Fibroblast of skin of left quadriceps (primary cell): ENCODE results near the gene MAML3.
A peak's percentile ranks its signal among the peaks of the same experiment; 100 is the strongest.

Source experiments
- DNase-seq, 2 experiments: peaks; one replicate each; pipeline ENCODE4 v3.0.0-alpha.2; 2013; ENCODE audit warnings: low read depth in 2 of 2

Gene MAML3

DNA sequence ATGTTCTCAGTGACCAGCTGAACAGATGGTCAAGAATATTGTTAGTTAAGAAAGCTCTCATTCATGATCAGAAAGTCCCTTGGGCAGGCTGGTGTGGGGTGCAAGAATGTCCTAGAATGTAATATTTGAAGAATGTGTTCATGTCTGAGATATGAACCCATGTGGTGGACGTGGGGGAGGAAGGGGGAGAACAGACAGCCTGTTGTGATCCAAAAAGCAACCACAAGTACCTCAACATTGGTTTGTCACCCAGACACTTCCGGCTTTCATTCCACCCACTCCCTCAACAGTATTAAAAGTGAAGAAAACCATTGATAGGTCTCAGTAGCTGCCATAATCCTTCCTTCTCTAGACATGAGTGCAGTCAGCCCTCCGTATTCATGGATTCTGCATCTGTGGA, 82.2 kb downstream of the MAML3 start:
- peak; percentile 86 to 89 for DNase-seq

DNA sequence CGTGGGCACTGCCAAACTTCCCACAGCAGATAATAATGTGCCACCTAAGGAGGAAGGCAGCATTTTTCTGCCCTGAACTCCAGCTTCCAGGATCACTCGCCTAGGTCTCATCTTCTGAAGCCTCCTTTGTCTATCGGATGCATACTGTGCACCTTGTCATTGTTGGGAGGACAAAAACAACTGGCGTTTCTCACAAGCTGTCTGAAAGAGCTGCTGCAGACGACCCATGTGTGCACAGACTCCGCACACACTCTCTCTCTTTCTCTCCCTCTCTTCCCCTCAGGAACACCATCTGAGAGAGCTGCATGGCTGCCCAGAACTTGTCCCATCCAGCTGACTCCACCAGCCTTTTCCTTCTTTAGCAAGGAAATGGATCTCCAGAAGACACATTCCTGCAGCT, 83.0 kb downstream of the MAML3 start:
- DNase-seq: no peak

DNA sequence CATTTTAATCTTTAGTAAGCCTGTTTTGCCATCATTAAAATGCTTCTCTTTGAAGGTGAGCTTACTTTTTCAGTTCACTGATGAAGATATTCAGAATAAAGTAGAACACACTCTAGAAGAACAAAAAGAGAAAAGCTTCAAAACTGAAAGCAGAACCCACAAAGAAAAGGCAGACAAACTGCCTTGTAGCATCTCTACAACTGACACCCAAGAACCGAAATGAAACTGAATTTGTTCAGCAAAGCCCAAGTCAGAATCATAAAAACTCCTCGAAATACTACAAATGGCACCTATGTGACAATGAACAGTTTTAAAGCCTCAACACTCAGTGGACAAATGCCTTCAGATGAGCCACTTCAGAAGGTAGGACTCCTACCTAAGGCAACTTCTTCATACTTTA, 83.6 kb downstream of the MAML3 start:
- DNase-seq: no peak

DNA sequence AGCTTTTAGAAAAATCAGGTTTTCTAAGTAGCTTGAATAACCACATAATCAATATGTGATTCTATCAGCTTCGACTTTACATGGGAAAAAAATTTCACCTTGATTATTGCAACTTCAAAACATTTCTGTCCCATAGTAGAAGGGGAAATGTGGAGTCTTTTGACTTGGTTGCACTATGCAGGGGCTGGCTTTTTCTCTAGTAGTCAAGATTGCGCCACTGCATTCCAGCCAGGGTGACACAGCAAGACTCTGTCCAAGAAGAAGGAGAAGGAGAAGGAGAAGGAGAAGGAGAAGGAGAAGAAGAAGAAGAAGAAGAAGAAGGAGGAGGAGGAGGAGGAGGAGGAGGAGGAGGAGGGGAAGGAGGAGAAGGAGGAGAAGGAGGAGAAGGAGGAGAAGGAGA, 84.9 kb downstream of the MAML3 start:
- peak in 1 of 2 experiments; percentile 40 for DNase-seq

DNA sequence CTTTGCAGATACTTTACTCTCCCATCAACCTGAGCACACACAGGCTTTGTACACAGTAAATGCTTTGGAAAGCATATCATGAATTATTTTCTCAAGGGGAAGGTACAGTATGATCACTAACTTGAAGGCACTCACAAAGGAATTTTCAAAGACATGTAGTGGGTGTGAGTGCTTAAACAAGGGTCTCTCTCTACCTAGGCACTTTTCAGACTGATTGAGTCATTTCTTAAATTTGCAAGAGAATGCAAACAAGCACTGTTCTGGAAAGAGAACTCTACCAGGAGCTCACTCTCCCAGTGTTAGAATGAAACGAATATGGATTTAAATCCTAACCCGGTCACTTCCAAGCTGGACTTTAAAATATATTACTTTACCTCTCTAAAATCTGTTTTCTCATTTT, 85.7 kb downstream of the MAML3 start:
- DNase-seq: no peak

DNA sequence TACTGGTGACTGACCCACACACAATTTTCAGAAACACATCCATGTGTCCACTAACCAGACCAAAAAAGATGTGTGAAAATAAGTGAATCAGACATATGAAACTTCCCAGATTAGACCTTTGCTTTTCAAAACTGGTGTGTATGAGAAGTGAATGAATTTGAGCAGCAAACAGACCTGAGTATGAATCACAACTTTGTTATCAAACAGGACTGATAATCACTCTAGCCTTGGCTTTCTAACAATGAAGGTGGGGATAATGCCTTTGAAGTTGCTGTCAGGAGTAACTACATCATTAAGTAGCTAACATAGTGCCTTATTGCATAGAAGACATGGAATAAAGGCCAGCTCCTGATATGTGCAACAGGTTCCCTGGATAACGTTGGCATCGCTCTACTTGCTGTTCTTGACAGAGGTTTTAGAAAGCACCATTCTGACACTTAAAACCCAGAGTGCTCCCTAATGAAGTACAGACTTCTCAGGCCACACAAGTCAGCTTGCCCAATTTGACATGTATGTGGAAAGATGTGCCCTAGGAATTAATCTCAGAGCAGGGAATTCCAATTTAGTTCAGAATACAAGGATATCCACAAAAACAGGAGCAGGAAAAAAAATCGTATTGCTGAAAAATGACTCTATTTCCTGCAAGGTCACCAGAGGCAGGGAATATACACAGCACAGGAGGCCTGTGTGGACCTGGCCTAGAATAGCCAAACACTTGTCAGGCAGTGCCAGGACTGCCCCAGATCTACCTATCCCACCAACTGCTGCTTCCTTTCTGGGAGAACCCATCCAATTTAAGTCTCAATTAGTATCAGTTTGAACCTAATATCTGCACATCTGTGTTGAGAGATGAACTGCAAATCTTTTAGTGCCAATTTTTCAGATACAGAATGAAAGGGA, 87.7 kb downstream of the MAML3 start:
- no peak for DNase-seq

DNA sequence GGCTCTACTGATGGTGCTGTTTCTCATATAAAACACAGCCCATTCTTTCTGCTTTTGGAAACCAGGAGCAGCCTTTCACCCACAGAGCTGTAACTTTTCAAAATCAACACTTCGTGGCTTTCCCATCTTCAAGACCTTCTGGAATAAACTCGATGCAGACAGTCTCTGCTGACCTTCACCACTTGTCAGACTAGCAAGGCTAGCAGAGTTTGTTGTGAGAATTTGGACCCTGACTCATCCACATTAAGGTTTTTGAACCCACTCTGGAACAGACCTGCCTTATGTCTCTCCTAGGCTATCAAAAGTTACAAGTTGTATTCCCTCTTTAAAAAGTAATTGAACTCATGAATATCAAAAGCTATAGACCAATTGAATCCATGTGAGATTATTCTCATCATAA, 88.6 kb downstream of the MAML3 start:
- DNase-seq: no peak

DNA sequence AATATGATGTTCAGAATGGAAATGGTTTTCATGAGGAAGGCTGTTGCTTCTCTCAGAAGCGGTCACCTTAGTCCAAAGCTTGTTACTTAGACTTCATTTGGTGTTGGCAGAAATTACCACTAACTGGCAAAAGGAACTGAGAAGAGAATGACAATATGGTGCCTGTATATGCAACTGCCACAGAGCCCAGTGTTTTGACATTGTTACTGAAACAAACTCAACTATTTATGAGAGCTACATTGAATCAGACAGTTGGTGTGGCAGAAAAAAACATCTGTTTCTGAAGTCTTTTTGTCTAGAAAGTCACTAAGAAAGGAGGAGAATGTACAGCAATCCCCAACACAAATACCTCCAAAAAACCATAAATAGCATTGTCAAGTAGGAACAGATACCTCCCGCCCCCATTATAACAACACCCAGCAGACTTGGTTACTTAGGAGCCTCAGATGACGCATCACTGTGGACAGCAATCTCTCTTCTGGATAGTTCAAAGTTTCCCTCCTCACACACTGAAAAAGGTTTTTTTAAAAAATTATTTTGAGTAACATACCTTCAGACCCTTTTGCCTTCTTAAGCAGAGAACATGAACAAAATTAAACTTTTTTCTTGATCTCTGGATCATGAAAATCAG, 92.2 kb downstream of the MAML3 start:
- DNase-seq: no peak

DNA sequence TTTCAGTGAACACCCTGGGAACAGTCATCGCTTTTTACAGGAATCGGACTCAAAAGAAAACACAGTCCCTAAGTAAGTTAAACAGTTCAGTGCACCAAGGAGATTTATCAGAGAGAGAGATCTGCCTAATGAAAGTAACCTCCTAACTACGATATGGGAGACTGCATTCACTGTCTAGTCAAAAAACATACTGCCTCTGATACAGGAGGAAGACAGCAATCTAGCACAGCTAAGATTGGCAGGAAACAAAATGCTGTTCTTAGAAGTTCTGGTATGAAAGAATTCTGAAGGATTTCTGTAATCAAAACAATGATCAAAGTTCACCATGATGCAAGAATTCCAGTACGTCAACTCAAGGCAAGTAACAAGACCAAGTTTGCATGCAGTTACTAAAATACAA, 92.8 kb downstream of the MAML3 start:
- no peak for DNase-seq

DNA sequence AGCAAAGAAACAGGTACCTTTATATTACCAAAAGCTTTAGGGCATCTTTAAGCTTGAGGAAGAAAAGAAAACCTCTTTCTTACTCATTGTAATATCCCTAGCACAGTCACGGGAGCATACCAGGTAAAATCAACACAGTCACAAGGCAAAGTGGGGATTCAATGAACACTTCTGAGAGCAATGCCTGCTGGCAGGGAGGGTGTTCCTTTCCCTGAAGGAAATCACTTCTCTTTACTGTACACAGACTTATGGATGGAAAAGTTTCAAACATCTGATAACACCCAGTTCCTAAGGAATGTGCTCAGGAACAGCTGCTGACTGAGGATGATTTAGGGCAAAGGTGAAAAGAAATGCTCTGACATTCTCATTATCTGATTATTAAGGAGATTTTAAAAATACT, 94.8 kb downstream of the MAML3 start:
- DNase-seq: no peak

DNA sequence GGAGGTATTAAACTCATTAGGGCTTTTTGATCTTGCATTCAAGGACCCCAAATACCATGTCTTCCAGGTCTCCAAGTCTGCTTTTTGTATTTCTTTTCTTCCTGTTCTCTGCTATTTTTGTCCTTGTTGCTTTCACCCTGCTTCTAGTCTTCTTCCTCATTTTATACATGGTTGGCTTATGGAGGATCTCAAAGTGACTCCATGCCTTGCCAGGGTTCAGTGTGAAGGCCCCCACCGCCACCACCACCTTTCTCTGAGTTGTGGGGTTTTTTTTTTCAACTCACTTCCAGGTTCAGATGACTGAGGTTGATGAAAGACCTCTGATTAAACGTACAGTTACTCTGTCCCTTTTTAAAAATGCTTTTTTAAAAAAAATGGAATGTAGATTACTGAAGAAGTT, 96.3 kb downstream of the MAML3 start:
- no peak for DNase-seq

DNA sequence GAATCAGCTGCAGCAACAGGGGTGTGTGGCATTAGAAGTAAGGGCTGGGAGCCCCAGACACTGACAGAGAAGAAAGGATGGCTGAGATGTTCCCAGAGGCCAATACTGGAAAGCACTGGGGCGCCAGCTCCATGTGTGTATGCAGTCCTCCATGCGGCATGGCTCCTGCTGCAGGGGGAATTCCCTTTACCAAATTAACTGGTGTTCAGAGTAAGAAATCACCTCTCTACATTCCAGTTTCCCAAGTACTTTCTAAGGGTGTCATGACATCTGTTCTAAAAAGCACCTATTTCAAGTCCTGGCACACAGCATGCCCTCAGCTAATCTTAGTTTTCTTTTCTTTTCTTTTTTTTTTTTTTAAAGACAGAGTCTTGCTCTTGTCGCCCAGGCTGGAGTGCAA, 98.0 kb downstream of the MAML3 start:
- DNase-seq: no peak

DNA sequence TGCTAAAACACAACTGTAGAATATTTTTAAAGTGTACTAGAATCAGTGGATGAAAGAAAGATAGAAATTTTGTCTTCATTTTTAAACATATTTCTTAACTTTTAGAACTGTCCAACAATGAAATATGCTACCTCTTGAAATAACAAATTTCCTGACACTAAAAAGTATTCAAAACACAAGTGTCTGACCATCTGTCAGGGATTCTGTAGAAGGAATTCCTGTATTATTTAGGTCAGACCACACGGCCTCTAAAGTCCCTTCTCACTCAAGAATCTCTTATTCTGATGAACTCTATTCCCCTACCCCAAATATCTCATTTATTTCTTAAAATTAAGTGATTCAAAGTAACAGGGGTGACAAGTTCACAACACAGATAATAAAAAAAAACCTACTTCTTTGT, 99.1 kb downstream of the MAML3 start:
- DNase-seq: no peak

DNA sequence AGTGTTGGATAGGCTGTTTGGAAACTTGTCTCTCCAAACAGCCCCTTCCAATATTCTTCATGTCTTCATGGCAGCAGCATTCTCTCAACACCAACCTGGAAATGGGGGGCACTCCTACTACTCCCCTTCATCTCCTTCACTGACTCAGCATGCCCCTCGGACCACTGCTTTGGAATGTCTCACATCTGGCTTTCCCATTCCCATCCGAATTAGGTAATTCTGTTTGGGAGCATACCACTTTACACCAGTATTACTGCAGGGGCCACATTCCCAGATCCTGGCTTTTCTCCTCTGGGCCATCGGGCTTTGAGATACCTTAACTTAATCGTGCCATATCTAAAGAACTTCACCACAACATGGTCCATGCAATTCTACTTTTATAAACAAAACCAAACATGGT, 100.8 kb downstream of the MAML3 start:
- DNase-seq: no peak

DNA sequence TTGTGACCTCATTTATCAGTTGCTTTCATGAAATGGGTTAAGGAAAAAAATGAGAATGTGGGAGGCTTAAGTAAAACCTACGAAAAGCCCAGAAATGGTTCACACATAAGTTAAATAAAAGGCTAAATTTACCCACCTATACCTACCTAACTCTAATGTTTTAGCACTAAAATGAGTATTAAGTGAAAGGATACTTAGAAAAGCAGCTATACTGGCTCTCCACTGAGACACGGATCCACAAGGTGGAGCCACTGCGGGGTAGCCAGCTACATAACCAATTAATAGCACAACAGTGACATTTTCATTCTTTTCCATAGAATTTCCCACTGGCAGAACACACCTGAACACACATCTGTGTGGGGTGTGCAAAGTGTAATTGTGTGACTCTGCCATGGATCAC, 101.9 kb downstream of the MAML3 start:
- DNase-seq: no peak

DNA sequence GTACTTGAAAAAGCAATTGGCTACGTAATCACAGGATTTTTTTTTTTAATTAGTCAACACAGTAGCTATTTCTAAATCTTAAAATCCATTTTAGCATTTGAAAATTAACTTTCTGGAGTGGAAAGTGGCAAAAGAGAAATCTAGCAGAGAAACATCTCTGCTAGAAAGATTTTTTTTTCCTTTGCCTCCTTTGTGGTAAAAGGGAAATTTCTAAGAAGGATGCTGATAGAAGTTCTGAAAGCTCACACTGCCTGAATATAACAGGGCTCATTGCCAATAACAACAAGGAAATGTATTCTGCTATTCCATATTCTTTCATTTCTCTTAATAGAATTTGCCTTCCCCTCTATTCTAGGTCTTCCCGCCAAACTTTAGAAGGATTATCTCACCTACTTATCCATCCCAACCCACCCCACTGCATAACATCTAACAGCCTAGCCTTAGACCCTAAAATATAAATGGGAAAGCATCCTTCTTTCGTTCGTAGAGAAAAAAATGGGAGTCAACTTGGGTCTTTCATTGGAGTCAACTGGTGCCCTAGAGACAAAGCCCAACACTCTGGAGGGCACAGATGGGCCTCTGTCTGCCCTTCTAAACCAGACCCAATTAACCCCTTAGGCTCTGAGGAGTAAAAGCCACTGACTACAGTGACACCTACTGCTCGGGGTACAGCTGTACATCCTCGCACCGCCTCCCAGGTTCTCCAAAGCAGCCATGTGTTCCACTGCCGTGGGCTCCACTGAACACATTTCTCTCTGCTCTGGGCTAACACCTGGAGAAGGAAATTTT, 103.9 kb downstream of the MAML3 start:
- DNase-seq: no peak

DNA sequence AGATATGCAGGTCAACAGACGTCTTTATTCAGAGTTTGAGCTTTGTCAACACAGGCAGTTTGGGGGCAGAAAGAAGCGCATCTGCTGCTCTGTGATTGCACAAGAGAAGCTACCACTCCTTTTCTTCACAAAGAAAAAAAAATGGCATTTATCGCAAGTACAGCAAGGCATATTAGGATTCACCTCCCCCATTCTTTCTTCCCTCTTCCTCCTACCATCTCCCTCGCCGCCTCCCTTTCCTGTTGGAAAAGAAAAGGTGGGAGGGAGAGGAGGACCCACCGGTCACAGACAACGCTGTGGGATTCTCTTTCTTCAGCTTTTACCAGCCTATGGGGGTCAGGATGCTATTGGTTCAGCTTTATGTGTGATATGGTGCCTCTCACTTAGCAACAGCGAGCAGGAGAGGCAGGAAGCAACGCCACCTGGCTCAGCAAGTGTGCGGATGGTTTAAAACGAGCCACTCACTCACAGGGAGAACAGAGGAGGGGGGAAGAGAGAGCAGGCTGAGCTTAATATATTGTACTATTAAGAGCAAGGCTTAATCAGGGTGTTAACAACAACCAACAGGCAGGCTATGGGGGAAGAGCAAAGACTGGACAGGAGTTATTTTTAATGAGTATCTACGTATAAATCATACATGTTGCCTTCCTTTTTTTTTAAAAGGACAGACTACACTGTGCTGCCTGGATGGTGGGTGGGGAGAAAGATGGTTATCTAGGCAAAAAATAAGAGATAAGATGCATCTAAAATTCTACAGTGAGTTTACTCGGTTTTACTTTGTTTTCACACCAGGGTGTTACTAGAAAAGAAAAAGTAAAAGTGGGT, 104.7 kb downstream of the MAML3 start:
- DNase-seq: peak; percentile 23 to 27

DNA sequence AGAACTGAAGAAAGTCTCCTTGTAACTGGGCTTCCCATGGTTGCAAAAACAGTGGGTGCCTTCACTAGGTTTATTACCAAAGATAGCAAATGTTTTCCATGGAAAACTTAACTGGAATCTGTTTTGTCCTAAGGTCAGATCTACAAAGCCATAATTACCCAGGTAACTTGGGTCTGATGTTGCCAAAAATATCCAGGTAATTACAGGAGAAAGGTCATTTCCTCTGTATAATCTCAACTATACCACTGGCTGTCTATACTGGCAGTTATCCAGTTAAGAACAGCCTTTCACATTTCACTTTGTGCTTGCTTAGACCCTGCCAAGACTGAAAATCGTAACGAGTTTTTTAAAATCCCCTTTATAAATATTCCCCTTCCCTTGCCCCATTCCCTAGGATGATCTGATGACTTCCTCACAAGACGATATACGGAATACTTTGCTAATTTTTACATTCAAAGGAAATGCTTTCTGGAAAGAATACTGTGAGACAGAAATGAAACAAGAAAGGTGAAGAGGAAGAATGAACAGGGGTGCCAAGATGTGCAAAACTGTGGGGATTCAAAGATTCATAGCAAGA, 105.5 kb downstream of the MAML3 start:
- DNase-seq: no peak

DNA sequence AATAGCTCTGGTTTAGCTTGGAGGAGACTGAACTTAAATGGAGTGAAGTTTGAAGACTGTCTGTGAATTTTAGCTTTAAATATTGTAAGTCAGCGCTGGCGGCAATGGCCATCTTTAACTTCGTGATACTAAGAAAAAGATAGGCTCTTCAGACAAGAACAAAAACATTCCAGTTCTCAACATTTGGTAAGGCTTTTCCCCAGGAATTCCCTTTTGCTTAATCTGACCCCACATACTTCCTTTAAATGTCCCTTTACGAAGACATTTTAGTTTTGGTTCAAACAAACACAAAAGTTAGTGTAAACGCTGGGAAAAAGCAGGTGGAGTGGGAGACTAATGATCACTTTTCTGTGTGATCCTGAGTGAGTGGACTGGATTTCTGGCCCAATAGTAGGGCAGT, 106.2 kb downstream of the MAML3 start:
- DNase-seq: no peak

DNA sequence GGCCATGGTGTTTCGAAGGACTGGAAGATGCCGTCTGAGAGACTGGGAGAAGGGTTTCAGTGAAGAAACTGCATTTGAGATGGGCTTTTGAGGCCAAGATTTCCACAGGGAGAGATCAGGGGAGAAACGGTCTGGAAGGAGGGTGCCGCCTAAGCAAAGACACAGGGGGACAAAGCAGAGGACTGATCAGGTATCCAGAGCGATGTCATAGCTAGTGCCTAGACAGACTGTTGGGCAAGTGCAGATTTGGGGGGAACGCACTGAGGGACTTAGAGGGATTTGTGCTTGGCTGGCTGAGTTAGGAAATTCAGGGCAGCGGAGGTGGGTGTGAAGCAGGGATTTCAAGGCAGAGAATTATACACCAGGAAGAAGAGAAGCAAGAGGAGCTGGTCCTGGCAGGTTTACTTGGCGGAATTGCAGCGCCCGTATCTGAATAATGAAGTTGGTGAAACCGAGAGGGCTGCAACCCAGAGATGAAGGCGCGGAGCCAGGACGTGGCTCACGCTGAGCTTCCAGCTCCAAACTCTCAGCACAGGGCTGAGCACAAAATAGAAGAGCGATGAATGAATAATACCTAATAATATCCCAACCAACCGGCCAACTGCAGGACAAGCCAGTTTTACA, 106.9 kb downstream of the MAML3 start:
- DNase-seq: no peak

DNA sequence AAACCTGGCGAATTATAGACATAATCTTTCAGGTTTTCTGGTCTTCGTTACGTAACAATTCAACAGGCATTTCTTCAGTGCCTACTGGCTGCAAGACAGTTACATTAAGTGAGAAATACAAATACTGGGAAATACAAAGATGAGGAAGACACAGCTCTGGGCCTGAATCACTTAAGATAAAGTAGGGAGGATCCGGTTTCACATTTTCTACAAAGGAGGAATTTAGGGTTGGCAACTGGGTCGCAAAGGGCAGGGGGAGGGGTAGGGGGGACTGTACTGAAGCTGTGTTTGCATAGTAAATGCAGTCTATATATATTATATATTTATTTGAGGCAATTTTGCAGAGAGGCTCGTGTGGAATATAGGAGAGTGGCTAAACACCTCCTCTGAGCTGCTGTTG, 107.4 kb downstream of the MAML3 start:
- no peak for DNase-seq
